Measurements from ENCODE around the gene CHMP6.

Gene CHMP6

GRCh38 chr17:80960797-80961452, 30.7 kb upstream of the CHMP6 start:
- peaks cover 9% of the 10 kb centered on the region for H3K36me3 ChIP-seq (replicated peaks)
- in situ Hi-C loops (cut with HindIII; ENCODE audit: low pct_ligation_motif_present, low sequenced_read_pairs), result no loop called here
- H3K27ac ChIP-seq, result no peak overlapping the region
- H3K27me3 ChIP-seq (replicated peaks), result no peaks in the 10 kb centered on the region
- DNase-seq, result no peak
- no peak overlapping the region for H3K4me3 ChIP-seq (ENCODE audit: low read depth, low read length)
- no peak for TF ChIP-seq CTCF (IDR thresholded peaks at IDR 0.05; ENCODE audit: low read depth, low read length, missing control alignments)

GRCh38 chr17:80961541-80962330, 29.9 kb upstream of the CHMP6 start:
- Histone ChIP-seq H3K36me3 (replicated peaks) (peaks cover 9% of the 10 kb centered on the region), H3K4me3 (ENCODE audit: low read depth, low read length) (no peak overlapping the region), H3K27me3 (replicated peaks) (no peaks in the 10 kb centered on the region), H3K27ac (no peak overlapping the region)
- peak; percentile 15 for TF ChIP-seq CTCF (IDR thresholded peaks at IDR 0.05; ENCODE audit: low read depth, low read length, missing control alignments)
- in situ Hi-C loops (cut with HindIII; ENCODE audit: low pct_ligation_motif_present, low sequenced_read_pairs), result no loop called here
- DNase-seq, result no peak

GRCh38 chr17:80962356-80963329, 29.0 kb upstream of the CHMP6 start:
- TF ChIP-seq CTCF (IDR thresholded peaks at IDR 0.05; ENCODE audit: low read depth, low read length, missing control alignments), result no peak
- DNase-seq, result no peak
- peaks cover 9% of the 10 kb centered on the region for H3K36me3 ChIP-seq (replicated peaks)
- in situ Hi-C loops (cut with HindIII; ENCODE audit: low pct_ligation_motif_present, low sequenced_read_pairs), result no loop called here
- H3K27me3 ChIP-seq (replicated peaks), result no peaks in the 10 kb centered on the region
- H3K4me3 ChIP-seq (ENCODE audit: low read depth, low read length), result no peak overlapping the region
- H3K27ac ChIP-seq, result no peak overlapping the region

GRCh38 chr17:80963812-80964543, 27.7 kb upstream of the CHMP6 start:
- in situ Hi-C loops (cut with HindIII; ENCODE audit: low pct_ligation_motif_present, low sequenced_read_pairs), result no loop called here
- no peak for TF ChIP-seq CTCF (IDR thresholded peaks at IDR 0.05; ENCODE audit: low read depth, low read length, missing control alignments)
- Histone ChIP-seq H3K27ac (no peak overlapping the region), H3K36me3 (replicated peaks) (peaks cover 9% of the 10 kb centered on the region), H3K4me3 (ENCODE audit: low read depth, low read length) (no peak overlapping the region), H3K27me3 (replicated peaks) (no peaks in the 10 kb centered on the region)
- no peak for DNase-seq

GRCh38 chr17:80964544-80964856, 27.1 kb upstream of the CHMP6 start:
- in situ Hi-C loops (cut with HindIII; ENCODE audit: low pct_ligation_motif_present, low sequenced_read_pairs), result no loop called here
- no peak for DNase-seq
- no peaks in the 10 kb centered on the region for H3K27me3 ChIP-seq (replicated peaks)
- H3K4me3 ChIP-seq (ENCODE audit: low read depth, low read length), result no peak overlapping the region
- H3K36me3 ChIP-seq (replicated peaks), result peaks cover 9% of the 10 kb centered on the region
- TF ChIP-seq CTCF (IDR thresholded peaks at IDR 0.05; ENCODE audit: low read depth, low read length, missing control alignments), result no peak
- no peak overlapping the region for H3K27ac ChIP-seq
